Lung microvascular endothelial cell (primary cell): ENCODE results near the gene IPO8. TPM values are rescaled to one million over a fixed set of nuclear protein-coding genes. Genes with fewer than 3 reads are reported as not detected.
"Not testable (repeated sequence)": the region's sequence is repeated elsewhere in the genome, so short reads cannot be mapped to it uniquely, and the experiment has no call there.

Source experiments
- DNase-seq, 2 donors: peaks; one replicate each; pipeline versions ENCODE4 v3.0.0 to v3.0.0-alpha.2; 2010; ENCODE audit warnings: low read depth in 2 of 2
- total RNA-seq: library from RNA; depleted of rRNA; stranded (reverse); fragments of >200 nt; gene quantifications from 2 replicates; pipeline ENCODE4 v1.2.1, GENCODE V29; 2014

The IPO8 gene
- total RNA-seq, 1 donor from 2014 or later: 31.5 TPM

DNA sequence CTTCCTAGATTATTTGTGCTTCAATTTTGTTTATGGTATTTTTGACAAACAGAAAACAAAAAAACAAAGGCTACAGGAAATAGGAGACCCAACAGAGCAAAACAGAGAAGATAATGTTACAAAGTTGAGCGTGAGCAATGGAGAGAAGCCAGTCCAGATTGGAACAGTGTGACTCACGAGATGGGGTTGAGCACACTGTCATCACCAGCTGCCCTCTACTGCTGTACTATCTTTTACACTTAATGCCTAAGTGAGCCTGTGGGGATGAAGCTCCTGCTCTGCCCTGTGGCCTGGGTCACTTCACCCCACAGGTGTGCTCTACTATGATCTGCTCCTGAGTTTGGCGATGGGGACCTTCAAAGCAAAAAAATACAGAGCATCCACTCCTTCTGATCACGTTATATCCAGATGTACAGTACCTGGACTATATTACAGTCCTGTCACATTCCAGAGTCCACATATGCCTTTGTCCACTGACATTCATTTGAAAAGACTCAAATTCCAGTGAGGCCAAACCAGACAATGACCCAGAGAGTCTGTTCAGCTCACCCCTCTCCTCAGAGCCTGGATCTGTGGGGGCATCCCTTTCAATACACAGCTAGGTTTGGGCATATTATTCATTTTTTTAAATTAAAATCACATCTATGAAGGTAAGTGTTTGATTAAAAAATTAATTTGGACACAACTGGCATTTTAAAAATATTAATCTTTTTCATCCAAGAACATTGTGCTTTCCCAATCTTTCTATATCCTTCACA is 4.4 kb downstream of the IPO8 start:
- peak; percentile 61 to 71 for DNase-seq

DNA sequence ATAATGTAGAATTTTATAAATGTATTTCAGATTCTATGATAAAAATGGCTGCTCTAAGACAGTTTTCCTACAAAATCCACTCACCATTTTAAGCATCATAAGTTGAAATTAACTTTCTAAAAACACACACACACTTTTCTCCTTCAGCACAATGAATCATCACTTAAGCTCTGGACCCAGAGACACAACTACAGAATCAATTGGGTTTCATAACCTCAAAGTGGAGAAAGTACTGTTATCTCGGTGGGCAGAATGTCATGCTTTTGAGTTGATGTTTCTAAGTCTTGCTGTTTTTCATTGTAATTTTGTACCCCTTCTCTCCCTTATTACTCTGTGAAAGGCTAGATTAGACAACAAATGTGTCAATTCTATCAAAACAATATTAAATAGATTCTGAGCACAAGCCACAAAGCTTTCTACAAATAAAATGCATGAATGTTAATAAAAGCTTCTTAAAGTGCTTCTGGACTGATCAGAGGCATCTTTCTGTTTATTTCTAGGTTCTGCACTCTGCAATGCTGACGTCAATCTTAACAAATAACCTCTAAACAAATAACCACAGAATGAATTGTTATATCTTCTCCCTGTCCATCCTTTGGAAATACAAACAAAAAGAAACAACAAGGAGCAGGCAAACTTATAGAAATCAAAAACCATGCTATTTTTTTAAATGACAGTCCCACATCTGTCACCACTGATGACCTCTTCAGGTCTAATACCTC is 8.2 kb downstream of the IPO8 start:
- DNase-seq: no peak

- no peak for DNase-seq
These were observed 16.4 kb downstream of the IPO8 start for GRCh38 chr12:30679241-30679640.

- DNase-seq: no peak
These were observed 17.4 kb downstream of the IPO8 start for GRCh38 chr12:30678221-30678620.

DNA sequence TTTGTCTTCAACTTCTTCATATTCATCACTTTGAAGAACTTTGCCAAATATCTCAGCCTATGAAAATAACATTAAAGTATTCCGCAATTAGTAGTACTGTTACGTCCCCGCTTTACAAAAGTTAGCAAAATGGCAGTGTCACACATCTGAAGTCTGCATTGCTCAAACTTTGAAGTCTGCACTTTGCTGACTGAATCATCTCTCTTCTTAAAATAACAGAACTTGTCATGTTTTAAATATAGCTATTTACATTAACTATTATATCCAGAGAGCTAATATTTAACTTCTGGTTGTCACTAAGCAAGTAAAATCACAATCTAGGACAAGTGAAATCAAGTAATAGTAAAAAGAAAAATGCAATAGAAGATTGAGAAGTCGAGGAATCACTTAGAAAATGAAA is 34.5 kb downstream of the IPO8 start:
- DNase-seq: no peak

DNA sequence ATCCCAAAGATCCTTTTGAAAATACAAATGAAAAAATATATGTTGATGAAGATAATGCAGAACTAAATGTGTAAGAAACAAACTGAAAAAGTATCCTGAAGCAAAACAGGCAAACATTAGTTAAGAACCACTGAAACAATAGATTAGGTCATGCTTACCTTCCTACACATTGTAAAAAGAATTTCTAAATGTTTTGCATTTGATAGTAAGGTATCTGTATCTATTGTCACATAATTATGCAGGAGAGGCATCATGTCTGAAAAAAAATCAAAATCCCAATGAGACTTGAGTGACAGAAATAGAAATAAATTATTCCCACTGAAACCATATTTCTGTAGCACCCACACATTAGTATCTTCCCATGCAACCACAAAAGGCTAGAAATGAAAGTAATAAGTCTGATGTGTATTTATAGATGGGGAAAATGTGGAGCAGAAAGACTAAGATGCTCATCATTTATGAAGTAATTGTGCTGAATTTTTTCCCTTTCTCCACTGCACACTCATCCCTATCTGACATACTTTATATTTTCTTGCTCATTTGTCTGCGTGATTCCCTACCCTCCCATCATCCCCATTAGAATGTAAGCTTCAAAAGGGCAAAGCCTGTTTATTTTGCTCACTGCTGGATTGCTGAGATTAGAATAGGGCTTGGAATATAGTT is 43.5 kb downstream of the IPO8 start:
- no peak for DNase-seq

DNA sequence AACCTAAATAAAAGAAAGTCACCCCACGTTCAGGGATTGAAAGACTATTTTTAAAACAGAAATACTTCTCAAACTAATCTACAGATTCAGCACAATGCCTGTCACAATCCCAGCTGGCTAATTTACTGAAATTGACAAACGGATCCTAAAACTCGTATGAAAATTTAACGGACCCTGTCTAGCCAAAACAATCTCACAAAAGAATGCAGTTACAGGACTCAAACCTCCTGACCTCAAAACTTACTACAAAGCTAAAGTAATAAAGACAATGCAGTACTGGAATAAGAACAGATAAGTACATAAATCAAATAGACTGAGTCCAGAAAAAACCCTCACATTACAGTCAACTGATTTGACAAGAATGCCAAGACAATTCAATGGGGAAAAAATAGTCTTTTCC is 48.8 kb downstream of the IPO8 start:
- DNase-seq: no peak

GRCh38 chr12:30643366-30643765 is 52.3 kb downstream of the IPO8 start:
- no peak for DNase-seq

DNA sequence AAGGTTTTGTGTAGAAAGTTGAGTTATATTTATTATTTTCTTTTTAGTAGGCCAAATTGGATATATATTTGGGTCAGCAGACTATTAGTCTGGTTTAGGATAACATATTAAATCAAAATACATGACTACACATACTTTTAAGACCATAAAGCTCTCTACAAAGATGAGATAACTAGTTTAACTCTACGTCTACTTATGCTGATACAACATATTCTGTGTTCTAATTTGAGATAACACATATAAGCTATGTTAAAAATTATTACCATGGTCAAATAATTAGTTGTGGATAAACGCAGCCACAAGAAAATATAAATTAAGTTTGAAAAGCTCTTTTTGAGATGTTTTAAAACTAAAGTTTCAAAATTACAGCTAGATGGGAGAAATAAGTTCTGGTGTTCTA is 55.3 kb downstream of the IPO8 start:
- DNase-seq: no peak

DNA sequence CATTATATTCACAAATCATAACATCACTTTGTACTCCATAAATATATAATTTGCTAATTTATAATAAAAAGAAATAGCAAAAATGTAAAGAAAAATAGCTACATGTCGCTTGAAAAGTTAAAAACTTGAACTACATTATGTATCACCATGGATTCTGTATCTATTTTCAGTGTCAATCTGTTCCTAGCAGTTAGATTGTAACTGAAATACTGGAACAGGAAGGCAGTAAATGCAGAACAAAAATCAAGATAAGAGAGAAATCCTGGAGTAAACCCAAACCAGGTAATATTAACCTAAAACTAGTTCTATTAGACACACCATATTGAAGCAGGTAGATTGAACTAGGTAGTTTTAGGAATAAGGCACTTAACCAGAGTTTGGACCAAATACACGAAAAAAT is 60.3 kb downstream of the IPO8 start:
- DNase-seq: no peak

DNA sequence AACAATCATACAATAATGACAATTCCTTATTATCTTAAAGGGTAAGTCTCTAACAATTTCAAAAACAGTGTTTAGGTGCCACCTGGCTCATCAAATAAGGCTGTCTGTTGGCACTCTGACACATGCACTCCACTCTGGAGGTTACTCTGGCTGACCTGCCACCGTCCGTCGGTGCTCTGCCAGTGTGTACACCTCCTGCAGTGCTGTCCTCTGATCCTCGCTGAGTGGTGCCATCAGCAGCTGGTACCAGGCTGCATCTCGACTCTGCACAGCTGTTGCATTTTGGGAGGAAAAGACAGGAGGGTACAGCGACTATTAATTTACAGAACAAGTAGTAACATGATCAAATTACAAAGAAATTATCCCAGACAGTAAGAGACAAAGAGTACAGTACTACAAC is 63.9 kb downstream of the IPO8 start:
- DNase-seq: no peak

GRCh38 chr12:30630979-30631285 is 64.7 kb downstream of the IPO8 start:
- DNase-seq: no peak

- peak in 1 of 2 donors; percentile 20 for DNase-seq
These were observed 65.3 kb downstream of the IPO8 start for GRCh38 chr12:30630076-30630978.

DNA sequence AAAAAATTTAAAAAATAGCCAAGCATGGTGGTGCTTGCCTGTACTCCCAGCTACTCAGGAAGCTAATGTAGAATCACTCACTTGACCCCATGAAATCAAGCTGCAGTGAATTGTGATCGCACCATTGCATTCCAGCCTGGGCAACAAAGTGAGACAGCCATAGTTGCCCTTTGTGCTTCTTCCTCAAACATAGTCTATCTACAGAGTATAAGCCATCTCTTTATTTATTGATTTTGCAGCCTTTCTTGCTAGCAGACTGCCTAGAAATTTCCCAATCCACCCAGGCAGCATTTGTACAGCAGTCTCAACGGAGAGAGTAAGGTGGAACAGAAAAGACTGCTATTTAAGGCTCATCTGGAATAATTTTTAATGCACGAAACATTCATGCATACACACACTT is 68.8 kb downstream of the IPO8 start:
- no peak for DNase-seq

- DNase-seq: no peak
These were observed 71.7 kb downstream of the IPO8 start for GRCh38 chr12:30624009-30624408.

DNA sequence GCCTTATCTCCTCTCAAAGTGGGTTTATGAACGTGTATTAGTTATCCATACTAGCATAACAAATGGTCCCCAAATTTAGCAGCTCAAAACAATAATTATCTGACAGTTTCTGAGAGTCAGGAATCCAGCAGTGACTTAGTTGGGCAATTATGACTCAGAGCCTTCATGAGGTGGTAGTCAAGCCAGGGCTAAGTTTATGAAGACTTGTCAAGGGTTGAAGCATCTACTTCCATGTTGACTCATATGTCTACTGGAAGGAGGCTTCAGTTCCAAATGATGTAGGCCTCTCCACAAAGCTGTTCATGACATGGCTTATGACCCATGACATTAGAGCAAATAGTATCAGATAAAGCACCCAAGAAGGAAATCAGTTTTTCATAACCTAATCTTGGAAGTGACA is 73.2 kb downstream of the IPO8 start:
- DNase-seq: peak in 1 of 2 donors; percentile 69

GRCh38 chr12:30621663-30622241 is 73.9 kb downstream of the IPO8 start:
- not testable (repeated sequence) for DNase-seq

DNA sequence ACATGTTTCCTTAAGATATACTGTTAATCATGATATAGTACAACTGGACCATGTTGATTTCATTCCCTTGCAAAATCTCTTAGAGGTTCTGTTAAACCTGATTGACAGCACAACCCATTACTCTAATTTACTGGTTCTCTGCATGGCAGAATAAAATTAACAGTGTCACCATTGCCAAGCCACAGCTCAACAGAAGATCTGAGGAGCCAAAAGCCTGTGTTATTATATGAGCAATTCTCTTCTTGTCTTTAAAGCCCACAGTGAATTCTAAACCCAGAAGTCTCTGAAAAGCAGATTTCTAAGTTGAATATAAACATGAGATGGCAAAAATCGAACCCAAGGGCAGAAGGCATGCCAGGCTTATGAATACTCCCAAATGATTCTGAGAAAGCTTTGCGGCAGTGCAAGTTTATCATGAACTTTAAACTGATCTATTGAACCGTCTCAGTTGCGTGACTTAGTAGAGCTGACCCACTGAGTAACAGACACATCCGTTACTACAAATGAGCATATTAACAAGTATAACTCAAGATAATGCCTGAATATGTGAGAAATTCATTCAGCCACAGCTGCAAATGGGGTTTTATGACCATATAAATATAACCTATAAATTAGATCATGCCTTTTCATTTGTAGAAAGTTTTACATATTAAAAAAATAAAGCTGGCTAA is 78.2 kb downstream of the IPO8 start:
- no peak for DNase-seq

DNA sequence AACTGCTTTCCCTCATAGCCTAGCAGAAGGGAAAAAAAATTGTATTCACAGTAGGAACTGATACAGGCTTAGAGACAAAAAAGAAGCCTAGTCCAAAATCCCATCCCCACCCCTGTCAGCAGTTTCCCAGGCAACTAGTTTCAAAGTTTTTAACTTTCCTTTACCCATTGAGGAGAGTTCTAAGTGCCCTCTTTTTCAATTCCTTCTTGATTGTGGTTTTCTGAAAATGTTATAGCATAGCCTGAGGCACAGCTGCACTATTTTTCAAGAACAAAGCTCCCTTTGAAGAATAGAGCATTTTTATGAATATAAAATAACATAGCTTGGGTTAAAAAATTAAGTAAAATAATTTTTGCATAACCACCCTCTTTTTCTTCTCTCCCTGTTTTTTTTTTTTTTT is 81.6 kb downstream of the IPO8 start:
- DNase-seq: no peak

DNA sequence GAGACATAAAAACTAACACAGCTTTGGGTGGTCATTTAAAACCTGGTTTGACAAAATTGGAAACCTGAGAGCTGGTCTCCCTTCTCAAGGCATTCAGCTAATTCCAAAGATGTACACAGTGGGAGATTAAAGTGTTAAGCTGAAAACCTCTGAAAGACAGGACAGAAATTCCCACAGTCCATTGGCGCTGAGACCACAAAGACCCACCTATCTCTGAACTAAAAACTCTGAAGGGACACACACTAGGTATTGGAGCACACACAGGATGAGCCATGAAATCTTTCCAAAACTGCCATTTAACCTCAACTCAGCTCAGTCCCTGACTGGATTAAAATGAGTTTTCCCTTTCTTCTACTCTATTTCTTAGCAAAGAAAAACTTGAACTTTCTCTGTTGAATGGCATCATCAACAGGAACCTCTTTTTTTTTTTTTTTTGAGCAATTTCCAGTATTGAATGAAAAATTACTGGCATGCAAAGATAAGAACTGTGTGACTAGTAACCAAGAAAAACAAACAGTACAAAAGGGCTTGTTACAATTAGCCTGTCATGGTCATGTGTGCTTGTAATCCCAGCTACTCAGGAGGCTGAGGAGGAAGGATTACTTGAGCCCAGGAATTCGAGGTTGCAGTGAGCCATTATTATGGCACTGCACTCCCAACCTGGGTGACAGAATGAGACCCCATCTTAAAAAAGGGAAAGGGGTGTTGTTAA is 82.4 kb downstream of the IPO8 start:
- DNase-seq: peak; percentile 70 to 78
